Measurements from ENCODE around the gene RBM42.

DNA sequence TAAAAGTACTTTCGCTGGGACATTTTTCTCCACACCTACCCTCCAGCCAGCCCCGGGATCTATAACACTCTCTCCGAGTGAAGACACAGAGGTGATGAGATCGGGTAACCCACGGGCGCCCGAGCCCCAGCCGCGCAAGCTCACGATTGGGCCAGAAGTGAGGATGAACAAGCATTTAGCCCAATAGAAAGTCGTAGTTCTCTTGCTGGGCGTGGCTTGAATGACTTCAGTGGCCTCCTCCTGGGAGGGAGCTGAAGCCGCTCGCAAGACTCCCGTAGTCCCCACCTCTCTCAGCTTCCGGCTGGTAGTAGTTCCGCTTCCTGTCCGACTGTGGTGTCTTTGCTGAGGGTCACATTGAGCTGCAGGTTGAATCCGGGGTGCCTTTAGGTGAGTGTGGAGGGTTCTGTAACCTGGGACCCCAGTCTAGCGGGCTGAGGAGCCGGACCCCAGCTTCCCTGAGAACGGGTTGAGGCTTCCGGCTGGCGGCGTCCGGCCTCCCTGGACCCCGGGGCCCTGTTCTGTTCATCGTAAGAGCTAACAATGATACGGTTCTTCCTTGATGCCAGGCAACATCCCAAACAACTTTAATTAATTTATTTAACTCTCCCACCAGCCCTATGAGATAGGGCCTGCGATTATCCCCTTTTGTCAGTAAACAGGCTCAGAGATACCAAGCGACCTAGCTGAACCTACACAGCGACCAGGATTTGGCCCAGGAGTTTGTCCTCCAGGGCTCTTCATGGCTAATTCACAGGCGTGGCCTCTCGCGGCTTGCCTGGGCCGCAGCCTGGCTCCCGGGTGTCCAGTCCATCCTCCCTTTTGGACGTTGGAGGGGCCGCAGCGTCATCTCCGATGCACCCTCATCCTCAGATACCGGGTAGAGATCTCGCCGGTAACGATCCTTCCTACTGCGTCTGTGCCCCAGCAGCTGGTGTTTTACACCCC is 19.5 kb downstream of the RBM42 start, which contains the start of gene COX6B1:
- TF ChIP-seq, protein P1, sequence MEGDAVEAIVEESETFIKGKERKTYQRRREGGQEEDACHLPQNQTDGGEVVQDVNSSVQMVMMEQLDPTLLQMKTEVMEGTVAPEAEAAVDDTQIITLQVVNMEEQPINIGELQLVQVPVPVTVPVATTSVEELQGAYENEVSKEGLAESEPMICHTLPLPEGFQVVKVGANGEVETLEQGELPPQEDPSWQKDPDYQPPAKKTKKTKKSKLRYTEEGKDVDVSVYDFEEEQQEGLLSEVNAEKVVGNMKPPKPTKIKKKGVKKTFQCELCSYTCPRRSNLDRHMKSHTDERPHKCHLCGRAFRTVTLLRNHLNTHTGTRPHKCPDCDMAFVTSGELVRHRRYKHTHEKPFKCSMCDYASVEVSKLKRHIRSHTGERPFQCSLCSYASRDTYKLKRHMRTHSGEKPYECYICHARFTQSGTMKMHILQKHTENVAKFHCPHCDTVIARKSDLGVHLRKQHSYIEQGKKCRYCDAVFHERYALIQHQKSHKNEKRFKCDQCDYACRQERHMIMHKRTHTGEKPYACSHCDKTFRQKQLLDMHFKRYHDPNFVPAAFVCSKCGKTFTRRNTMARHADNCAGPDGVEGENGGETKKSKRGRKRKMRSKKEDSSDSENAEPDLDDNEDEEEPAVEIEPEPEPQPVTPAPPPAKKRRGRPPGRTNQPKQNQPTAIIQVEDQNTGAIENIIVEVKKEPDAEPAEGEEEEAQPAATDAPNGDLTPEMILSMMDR (IDR thresholded peaks at IDR 0.05): no peak
- TF ChIP-seq POLR2AphosphoS5 (IDR thresholded peaks at IDR 0.05): peak; percentile 93
